ENCODE results near the gene RPE65.

GRCh38 chr1:68459796-68460195 lies 10.0 kb upstream of the RPE65 start:
- TF ChIP-seq CTCF (IDR thresholded peaks at IDR 0.05) = no peak
- TF ChIP-seq EP300 (IDR thresholded peaks at IDR 0.05) = no peak
- TF ChIP-seq POLR2AphosphoS5 (IDR thresholded peaks at IDR 0.05) = no peak
